ENCODE results near the gene DKKL1.

DNA sequence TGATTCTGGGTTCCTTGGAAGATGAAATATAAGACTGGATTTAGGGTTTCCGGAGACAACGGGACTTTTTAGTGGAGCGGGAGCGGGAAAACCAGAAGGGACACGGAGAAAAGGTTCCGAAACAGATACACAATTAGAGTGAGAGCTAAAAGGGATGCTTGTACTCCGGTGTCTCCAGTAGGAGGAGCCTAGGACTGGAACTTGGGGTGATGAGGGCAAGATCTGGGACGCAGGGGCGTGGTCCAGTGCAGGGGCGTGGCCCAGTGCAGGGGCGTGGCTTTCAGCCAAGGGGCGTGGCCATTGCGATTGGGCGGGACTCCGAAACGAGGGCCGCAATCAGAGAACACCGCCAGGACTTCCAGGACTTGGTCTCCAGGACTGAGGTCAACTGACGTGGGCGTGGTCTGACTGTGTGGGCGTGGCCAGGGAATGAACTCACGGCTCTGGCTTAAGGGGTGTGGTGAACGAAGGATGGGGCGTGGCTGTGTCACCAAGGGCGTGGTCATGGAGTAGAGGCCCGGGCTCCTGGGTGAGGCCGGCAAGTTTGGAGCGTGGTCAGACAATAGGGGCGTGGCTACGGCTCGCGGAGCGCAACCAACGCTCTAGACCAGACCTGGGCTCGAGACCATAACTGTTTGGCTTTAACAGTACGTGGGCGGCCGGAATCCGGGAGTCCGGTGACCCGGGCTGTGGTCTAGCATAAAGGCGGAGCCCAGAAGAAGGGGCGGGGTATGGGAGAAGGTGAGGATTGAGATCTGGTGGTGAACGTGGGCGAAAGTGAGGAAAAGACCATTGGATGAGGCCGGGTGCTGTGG is at the start of gene DKKL1:
- TF ChIP-seq, protein P1, sequence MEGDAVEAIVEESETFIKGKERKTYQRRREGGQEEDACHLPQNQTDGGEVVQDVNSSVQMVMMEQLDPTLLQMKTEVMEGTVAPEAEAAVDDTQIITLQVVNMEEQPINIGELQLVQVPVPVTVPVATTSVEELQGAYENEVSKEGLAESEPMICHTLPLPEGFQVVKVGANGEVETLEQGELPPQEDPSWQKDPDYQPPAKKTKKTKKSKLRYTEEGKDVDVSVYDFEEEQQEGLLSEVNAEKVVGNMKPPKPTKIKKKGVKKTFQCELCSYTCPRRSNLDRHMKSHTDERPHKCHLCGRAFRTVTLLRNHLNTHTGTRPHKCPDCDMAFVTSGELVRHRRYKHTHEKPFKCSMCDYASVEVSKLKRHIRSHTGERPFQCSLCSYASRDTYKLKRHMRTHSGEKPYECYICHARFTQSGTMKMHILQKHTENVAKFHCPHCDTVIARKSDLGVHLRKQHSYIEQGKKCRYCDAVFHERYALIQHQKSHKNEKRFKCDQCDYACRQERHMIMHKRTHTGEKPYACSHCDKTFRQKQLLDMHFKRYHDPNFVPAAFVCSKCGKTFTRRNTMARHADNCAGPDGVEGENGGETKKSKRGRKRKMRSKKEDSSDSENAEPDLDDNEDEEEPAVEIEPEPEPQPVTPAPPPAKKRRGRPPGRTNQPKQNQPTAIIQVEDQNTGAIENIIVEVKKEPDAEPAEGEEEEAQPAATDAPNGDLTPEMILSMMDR (IDR thresholded peaks at IDR 0.05), result no peak
- no peak for TF ChIP-seq POLR2A (IDR thresholded peaks at IDR 0.05)
